Fibroblast of pulmonary artery (primary cell): ENCODE results near the gene PLRG1.

ENCODE experiments used
- DNase-seq: peaks from one replicate; pipeline ENCODE4 v3.0.0-alpha.2; 2010; ENCODE audit warnings: low read depth
- H3K4me3 ChIP-seq: replicated peaks from 2 replicates; pipeline ENCODE4 v1.5.1; 2011; ENCODE audit warnings: low read depth, mild to moderate bottlenecking, control low read depth, low read length, moderate library complexity
- CTCF ChIP-seq: IDR thresholded peaks from 2 replicates; pipeline ENCODE4 v1.5.1; 2011; ENCODE audit warnings: mild to moderate bottlenecking, control low read depth, low read length, inconsistent platforms; ENCODE audit errors: missing control alignments

PLRG1 gene

GRCh38 chr4:154562697-154563254 lies 12.6 kb upstream of the PLRG1 start, which contains the start of gene FGB:
TSS of gene FGB (plus strand) at chr4:154563011. CDS start at chr4:154563019, 8 bp downstream.
- H3K4me3 ChIP-seq = no peak within 1 kb of the TSS
- no peak for DNase-seq
- TF ChIP-seq CTCF = no peak

GRCh38 chr4:154560824-154561231 lies 10.6 kb upstream of the PLRG1 start:
- TF ChIP-seq CTCF = no peak
- peak; percentile 50 for DNase-seq
- H3K4me3 ChIP-seq = no peak overlapping the region

GRCh38 chr4:154560419-154560801 lies 10.2 kb upstream of the PLRG1 start:
- DNase-seq = no peak
- no peak for TF ChIP-seq CTCF
- no peak overlapping the region for H3K4me3 ChIP-seq

GRCh38 chr4:154559494-154560418 lies 9.6 kb upstream of the PLRG1 start:
- peak; percentile 69 for TF ChIP-seq CTCF
- H3K4me3 ChIP-seq = no peak overlapping the region
- DNase-seq = peak; percentile 73

GRCh38 chr4:154559141-154559493 lies 8.9 kb upstream of the PLRG1 start:
- no peak for TF ChIP-seq CTCF
- no peak overlapping the region for H3K4me3 ChIP-seq
- DNase-seq = no peak

GRCh38 chr4:154551872-154552686 lies 1.9 kb upstream of the PLRG1 start:
- H3K4me3 ChIP-seq = no peak overlapping the region
- peak; percentile 83 for TF ChIP-seq CTCF
- DNase-seq = peak; percentile 88
